ENCODE data around the gene GPR151.

GPR151 gene

DNA sequence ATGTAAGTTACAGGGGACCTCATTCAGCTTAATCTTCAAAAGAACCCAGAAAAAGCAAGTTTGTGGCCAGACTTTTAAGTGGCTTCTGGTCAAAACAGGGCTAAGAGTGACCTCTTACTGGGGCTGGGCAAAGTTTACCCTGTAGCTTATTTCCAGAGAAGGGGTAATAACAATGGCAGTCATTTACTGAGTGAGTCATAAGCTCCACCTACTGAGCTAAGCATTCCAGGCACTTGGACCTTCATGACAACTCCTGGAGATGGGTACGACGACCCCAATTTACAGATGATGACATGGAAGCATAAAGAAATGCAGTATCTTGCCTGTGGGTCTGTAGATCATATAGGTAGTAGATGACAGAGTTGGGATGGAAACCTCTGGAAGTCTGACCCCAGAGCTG lies 4.7 kb upstream of the GPR151 start:
- TF ChIP-seq, protein P1, sequence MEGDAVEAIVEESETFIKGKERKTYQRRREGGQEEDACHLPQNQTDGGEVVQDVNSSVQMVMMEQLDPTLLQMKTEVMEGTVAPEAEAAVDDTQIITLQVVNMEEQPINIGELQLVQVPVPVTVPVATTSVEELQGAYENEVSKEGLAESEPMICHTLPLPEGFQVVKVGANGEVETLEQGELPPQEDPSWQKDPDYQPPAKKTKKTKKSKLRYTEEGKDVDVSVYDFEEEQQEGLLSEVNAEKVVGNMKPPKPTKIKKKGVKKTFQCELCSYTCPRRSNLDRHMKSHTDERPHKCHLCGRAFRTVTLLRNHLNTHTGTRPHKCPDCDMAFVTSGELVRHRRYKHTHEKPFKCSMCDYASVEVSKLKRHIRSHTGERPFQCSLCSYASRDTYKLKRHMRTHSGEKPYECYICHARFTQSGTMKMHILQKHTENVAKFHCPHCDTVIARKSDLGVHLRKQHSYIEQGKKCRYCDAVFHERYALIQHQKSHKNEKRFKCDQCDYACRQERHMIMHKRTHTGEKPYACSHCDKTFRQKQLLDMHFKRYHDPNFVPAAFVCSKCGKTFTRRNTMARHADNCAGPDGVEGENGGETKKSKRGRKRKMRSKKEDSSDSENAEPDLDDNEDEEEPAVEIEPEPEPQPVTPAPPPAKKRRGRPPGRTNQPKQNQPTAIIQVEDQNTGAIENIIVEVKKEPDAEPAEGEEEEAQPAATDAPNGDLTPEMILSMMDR (IDR thresholded peaks at IDR 0.05) = no peak

DNA sequence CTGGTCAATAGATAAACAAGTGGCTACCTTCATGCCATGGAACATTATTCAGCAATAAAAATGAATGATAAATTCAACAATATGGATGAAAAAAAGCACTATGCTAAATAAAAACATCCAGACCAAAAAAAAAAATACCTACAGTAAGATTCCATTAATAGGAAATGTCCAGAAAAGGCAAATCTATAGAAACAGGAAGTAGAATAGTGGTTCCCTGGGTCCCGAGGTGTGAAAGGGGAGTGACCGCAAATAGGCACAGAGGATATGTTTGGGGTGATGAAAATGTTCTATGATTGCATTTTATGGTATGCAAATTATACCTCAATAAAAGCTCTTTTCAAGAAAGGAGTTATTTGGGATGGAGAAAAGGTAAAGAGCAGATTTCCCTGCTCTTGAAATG lies 3.6 kb upstream of the GPR151 start:
- TF ChIP-seq, protein P1 (IDR thresholded peaks at IDR 0.05) = no peak

GRCh38 chr5:146515473-146516150 lies 378 bp downstream of the GPR151 start:
- TF ChIP-seq, protein P1 (IDR thresholded peaks at IDR 0.05) = no peak

GRCh38 chr5:146514575-146514974 lies 1.4 kb downstream of the GPR151 start:
- TF ChIP-seq, protein P1 (IDR thresholded peaks at IDR 0.05) = no peak

DNA sequence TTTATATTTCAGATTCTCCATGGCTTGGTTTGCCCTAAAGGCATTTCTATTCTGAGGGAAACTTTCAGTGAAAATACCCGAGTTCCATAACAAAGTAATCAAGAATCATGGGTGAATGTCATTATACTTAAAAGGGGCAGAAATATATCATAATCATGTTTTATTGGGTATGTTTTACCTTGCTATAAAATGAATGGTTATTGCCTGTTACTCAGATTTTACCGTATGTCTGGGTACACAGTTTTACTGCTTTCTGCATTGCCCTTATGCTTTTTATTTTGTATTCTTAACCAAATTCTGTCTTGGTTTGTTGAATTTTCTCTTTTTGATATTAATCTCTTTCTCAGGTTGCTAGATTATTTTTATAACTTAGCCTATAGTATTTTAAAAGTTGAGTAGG lies 2.5 kb downstream of the GPR151 start:
- TF ChIP-seq, protein P1 (IDR thresholded peaks at IDR 0.05) = no peak

DNA sequence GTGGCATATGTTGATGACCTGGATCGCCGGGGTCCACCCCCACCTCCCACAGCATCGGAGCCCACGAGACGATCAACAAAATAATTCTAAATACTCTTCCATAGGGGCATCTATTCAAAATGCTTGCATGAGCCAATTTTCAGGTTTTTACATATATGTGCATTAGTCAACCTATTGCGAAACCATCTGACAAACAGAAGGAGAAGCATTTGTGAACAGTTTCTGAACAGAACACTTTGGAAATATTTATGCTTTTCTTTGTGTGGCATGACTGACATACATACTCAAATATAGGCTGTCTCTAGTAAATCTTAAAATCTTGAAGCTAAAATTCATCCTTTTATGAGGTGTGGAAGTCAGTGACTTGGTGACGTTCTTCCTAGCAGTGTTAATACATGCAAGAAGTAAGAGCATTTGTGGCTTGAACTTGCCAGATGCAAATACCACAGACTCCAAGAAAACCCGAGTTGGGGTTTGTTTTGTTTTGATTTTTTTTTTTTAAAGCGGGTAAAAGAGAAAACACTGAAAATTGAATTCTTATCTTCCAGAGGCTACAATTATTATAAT lies 5.3 kb downstream of the GPR151 start:
- TF ChIP-seq, protein P1 (IDR thresholded peaks at IDR 0.05) = no peak

DNA sequence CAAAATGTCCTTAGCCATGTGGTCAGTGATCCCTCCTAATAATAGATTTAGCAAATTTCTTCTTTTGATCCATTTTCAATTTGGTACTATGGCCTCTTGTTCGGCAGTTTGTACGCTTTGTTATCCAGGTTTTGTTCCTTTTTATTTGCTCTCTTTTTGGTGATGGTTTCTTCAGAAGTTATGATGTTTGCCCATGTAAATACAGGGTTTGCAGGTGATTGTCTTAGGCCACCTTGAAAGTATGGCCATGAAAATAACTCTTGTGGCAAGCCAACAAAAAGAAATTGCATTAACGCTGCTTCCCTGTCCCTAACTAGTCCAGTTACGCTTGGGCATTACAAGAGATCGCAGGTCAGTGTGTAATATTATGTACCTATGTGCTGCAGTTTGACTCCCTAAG lies 8.6 kb downstream of the GPR151 start:
- TF ChIP-seq, protein P1 (IDR thresholded peaks at IDR 0.05) = no peak
